Renal pelvis (tissue), 4 donors: Measurements from ENCODE around the gene ACTN1. TPM values are rescaled to one million over a fixed set of nuclear protein-coding genes. Genes with fewer than 3 reads are reported as not detected.

ENCODE experiments used
- DNase-seq: peaks from one replicate; pipeline ENCODE4 v3.0.0-alpha.2; 2013
- polyA plus RNA-seq, 3 donors: library from polyadenylated mRNA; unstranded; fragments of 120-200 nt; gene quantifications; one replicate each; pipeline ENCODE4 v1.2.1, GENCODE V29; 2013; ENCODE audit not compliant: insufficient read length in 3 of 3

Gene ACTN1
- polyA plus RNA-seq, 3 donors, result 63.0 to 77.9 (median 74.1) TPM

DNA sequence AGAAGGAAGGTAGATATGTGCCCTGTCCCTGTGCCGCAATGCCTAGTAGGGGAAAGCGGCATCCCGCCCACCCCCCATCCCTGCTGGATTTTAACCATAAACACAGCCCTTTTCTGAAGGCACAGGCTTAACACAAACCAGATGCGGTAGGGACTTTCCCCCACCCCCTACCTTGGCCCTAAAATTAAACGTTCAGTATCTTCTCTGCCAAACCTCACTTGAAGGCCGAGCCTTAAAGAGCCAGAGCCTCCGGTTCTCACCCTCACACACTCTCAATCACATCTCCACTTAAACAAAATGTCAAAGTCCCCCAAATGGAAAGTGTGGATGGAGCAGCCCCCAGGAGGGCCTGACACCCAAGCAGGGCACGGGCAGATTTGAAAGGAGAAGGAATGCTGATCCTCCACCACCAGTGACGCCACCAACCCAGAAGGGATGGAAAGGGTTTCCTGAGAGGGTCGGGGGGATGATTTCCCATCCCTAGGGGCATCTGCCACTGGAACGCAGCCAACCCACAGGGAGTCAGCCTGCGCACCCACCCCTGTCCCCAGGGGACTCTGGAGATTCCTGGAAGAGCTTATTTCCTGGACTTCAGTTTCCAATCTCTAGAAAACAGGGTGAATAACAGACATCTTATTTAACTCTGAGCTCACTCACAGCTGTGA lies 26.4 kb downstream of the ACTN1 start:
- DNase-seq, result no peak

DNA sequence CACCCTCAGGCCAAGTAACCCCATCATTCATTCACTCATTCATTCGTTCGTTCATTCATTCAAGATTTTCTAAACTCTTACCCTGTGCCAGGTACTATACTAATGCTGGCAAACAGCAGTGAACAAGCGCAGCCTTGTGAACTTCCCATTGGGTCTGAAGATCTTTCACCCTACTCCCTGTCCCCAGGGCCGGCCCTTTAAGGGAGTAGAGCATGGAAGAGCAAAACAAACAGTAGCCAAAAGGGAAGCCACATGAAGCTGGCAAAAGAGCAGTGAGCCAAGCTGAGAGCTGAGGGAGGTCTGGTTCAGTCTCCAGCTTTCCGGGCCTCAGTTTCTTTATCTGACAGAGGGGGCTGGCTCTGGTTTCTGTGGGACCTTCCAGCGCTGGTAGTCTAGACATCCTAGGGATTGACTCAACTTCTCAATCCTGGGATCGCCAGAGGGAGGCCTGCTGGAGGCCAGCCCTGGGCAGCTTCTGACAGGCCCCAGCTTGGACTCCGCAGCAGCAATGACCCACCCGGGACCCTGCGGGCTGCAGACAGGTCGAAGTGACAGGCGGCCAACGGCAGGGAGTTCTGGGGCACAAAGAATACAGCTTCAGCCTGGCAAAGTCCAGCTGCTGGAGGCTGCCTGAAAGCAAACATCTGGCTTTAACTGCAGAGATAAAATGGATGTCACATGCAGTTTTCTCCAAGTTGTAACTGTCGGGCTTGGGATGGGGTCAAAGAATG lies 27.1 kb downstream of the ACTN1 start:
- DNase-seq, result no peak

DNA sequence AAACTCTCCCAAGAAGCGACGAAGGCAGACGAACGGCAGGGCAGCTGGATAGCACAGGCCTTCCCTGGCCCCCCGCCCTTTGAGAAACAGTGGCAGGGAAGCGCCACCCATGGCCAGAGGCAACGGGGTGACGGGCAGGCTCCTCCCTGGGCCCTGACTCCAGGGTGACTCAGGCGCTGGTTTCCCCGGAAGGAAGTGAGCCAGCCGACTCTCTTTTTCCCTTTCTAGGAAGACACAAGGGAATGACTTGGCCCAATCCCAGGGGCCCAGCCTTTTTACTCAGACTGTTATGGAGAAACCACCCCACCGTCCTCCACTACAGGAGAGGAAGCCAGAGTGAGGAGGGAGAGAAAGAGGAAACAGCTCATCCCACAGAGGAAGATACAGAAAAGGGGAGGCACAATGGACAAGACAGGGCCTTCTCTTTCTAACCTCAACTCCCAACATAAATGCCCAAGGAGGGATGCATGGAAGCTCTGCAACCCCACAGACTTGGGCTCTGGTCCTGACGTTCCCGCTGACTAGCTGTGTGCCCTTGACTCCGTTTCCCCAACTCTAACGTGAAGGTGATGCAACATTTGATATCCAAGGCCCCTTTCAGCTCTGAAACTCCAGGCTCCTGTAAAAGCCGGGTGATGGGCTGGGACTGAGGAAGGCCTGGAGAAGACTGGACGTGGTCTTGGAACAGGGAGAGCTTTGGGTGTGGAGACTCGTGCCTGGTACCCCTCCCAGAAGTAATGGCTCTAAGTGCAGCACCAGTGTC lies 27.9 kb downstream of the ACTN1 start:
- DNase-seq, result no peak

DNA sequence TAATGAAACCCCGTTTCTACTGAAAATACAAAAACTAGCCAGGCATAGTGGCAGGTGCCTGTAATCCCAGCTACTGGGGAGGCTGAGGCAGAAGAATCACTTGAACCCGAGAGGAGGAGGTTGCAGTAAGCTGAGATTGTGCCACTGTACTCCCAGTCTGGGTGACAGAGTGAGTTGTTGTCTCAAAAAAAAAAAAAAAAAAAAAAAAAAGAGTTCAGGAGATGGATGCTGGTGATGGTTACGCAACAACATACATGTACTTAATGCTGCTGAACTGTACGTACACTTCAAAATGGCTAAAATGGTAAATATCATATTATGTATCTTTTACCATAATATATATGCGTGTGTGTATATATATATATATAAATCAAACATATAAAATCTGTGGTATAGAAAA lies 29.0 kb downstream of the ACTN1 start:
- DNase-seq, result no peak

DNA sequence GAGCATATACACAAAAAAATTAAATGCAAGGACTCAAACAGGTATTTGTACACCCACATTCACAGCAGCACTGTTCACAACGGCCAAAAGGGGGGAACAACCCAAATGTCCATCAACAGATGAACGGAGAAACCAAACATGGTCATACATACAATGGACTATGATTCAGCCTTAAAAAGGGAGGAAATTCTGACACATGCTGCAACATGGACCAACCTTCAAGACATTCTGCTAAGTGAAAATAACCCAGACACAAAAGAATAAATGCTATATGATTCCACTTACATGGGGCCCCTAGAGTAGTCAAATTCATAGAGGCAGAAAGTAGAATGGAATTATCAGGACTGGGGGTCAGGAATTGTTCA lies 29.5 kb downstream of the ACTN1 start:
- no peak for DNase-seq

DNA sequence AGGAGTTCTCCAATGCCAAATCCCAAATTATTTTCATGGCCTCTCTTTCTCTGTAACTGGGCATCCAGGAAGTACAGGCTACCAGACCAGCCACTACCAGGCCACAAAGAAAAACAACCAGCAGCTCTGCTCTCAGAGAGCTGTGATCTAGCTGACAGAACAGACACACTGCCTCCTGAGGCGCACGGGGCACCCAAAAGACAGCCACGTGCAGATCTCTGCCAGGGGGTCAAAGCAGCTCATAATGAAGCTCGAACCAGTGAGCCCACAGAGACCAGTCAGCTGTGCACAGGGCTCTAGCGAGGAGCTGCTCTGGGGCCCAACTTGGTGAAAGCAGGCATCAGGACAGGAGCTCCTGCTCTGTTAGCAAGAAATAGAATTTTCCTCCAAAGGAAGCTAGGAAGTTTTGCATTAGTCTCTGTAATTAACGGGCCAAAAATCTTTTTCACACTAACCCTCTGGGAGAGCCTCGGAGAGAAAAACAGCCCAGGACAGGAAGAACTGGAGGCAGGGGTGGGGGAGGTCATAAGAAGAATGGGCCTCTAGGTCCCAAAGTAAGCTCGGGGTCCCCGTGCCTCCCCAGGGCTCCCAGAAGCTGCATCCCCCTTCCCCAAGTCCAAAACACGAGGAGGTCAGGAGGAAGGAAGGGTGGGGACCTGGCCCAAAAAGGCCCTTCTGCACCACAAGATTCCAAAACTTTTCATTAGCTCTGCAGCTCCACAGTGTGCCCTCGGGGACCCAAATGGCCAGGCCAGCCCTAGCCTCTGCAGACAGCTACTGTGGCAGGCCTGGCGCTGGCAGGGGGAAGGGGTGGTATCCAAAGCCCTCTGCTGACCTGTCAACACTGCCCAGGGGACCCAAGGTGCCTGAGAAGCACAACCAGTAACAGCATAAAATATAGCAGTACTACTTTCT lies 30.2 kb downstream of the ACTN1 start:
- DNase-seq, result no peak

DNA sequence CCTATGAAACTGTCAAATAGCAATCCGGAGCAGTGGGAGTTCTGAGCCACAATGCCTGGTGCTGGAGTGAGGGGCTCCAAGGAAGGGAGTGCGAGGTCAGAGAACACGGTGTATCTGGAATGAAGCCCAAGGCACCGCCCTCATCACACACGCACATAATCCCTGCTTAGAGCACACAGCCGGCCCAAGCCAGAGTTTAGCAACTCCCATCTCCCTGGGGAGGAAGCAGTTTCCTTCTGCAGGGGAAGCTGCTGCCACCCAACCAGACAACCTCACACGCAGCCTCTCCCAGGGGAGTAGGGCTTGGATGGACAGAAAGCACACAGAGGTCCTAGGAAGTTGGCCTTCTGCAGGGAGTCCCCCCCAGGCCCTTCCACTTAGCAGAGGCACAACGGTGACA lies 31.3 kb downstream of the ACTN1 start:
- no peak for DNase-seq

DNA sequence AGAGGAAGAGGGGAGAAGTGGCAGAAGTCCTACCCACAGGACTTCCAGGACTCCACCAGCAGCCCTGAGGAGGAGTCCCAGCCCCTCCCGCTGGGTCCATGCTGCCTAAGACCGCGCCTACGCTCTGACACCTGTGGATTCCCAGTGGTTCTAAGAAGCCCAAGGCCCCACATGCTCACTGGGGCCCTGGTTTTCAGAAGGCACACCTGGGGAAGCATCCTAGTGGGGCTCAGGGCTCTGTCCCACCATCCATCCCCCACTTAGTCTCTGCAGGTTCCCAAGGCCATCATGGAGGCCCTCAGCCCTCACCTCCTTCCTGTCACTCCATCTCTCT lies 32.6 kb downstream of the ACTN1 start:
- DNase-seq, result no peak

DNA sequence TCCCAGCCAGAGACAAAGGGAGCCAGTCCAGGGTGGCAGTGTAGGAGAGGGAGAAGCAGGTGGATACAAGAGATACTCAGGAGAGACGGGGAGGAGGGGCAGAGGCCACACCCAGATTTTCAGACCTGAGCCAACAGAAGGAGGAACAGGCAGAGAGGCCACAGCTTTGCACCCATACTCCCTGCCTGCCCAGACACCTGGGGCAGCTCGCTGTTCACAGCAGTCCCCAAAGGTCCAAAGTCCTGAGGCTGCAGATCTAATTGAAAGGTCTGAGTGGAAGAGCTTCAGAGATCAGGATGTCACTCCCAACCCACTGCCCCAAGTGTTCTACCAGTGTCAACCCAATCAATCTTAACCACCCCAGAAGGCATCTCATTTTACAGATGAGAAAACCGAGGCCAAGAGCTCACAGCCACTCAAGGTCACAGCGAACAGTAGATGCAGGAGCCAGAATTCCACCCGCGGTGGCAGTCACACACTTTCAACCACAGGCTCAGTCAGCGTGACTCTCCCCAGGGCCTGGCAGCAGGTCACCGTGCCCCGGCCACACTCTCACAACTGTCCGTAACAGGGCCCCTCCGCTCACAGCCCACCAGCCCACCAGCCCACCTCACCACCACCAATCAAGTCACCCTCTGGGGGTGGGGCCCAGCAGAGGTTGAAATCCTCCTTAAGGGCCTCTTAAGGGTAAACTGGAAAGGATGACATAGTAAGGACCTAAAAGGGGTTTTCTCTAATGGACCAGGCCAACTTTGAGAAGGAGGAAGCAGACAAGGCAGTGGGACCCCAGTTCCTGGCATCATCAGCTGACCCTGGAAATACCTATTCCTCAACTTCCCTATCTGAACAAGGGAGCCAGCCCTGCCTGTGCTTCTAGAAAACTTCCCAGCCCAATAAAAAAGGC lies 33.3 kb downstream of the ACTN1 start:
- DNase-seq, result no peak

DNA sequence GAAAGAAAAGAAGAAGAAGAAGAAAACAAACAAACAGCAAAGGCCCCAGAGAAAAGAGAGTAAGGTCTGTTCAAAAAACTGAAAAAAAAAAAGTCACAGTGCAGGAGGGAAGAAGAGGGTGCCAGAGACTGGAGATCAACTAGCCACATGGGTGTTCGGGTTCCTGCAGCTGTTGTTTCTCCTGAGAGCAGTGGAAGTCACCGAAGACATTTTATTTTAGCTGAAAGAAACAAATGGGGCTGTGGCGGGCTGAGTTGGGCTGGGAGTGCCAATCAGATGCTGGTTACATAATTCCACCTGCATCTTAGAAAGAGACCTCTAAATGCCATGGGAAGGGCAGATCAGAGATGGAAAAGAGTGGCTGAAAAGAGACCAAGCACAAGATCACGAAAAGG lies 33.9 kb downstream of the ACTN1 start:
- DNase-seq, result no peak

DNA sequence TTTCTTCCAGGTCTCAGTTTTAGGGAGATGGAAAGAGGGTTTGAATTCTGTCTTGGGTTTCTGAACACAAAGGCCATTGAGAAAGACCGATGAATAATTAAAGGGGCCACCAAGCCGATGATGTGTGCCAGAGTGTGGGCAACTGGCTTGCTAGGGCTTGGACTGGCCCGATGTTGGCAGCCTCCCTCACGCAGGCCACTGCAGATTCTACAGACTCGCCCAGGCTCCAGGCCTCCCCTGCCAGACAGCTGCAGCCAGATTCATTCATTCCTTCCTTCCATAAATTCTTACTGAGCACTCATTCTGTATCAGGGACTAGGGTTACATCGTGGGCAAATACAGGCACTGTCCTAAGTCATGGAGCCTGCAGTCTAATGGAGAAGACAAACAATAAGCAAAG lies 34.9 kb downstream of the ACTN1 start:
- no peak for DNase-seq

DNA sequence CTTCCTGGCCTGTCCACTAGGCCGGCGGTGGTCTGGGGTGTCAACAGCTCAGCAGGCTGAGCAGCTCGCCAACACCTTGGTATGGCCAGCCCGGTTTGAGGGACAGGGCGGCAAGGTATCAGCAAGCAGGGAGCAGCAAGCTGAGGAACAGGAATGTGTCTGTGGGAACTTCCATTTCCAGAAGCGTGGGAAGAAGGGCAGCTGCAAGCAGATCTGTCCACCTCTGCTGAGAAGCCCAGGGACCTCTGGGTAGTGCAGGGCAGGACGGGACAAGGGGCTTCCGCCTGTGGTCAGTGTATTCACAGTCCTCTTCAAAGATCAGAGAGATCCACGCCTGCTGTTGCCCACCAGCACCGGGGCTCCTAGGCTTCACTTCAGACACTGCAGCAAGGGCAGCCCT lies 36.0 kb downstream of the ACTN1 start:
- DNase-seq, result no peak

DNA sequence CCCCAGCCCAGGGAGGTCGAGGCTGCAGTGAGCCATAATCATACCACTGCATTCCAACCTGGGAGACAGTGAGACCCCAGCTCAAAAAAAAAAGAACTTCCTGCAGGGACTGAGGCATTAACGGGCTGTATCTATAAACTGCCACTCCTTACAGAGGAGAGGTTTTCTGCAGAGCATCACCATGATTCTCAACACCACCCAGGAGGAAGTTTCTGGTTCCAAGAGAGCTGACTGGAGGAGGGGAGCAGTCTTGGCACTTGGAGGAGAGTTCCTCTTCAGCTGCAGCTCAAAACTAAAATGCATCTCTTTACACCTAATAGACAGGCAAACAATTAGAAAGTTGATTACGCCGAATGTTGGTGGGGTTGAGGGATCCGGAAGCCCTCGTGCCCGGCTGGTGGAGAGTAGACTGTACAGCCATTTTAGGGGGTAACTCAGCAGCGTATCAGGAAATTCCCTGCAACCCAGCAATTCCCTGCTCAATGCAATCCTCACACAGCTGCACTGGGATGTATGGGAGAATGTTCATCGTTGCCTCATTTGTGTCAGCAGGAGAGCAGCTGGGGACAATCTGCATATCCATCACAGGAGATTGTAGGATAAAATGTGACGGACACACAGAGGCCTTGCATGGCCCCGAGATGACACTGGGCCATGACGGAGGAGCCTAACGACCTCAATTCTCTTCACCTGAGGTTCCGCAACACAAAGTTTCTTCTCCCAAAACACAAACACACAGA lies 36.6 kb downstream of the ACTN1 start:
- no peak for DNase-seq

DNA sequence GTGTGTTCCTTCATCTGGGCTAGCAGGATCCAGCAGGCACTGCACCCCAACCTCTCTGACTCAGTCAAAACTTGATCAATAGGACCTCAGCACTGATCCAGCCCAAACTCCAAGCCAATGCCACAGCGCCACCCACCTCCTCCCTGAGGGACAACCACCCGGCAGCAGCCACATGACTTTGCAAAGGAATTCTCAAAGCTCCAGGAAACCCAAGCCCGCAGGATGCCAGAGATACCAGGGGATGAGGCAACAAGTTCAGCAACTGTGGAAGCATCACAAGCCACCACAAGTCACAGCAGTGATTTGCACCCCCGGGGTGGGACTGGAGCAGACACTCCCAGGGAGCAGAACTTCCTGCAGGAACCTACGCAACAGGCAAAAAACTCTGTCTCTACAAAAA lies 37.3 kb downstream of the ACTN1 start:
- no peak for DNase-seq

DNA sequence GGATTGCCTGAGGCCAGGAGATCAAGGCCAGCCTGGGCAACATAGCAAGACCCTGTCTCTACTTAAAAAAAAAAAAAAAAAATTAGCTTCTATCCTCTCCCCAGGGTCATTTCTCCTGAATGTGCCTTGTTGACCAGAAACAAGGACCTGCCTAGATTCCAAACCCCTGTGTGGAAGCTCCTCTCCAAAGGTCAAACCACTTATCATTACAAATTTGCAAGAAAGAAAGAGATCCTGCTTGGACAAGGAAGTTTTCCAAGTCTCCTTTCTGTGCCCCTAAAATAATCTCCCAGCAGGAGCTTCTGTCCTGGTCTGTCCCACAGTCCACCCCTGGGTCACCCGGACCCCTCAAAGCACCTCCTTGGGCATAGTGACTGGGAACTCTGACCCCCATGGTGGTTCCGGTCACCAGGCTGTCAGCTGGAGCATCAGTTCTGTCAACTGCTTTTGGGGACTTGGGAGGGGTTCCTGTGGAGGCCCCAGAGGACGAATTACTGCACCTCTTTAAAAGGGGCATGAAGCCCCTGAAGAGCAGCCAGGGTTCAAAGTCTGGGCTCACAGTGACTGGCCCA lies 38.4 kb downstream of the ACTN1 start:
- no peak for DNase-seq

DNA sequence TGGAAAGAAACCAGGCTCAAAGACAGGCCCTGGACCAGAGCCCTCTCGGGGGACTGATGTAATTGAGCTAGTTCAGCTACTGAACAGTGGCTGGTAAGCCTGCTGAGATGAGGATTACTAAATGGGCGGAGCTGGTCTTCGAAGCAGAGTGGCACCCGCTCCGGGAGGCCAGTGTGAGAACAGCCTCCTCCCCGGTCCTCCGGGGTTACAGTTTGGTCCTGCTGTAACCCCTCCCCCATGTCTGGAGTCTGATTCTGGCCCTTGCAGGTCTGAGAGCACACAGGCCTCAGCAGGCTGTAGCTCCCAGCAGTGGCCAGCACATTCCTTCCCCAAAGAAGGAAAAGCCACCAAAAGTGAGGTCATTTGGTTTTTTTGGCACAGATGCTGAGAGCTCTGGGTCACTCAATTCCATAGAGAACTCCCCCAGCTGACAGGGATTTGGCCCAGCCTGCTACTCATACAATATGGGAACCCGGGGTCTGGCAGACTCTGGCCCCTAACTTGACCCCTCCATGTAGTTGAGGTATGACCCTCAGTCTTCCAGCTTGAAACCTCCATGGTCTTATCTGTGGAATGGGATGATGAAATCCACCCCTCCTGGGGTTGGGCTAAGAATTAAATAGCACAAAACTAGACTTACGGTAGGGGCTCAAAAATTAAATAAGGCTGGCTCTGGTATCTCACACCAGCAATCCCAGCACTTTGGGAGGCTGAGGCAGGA lies 39.0 kb downstream of the ACTN1 start:
- peak; percentile 82 for DNase-seq

DNA sequence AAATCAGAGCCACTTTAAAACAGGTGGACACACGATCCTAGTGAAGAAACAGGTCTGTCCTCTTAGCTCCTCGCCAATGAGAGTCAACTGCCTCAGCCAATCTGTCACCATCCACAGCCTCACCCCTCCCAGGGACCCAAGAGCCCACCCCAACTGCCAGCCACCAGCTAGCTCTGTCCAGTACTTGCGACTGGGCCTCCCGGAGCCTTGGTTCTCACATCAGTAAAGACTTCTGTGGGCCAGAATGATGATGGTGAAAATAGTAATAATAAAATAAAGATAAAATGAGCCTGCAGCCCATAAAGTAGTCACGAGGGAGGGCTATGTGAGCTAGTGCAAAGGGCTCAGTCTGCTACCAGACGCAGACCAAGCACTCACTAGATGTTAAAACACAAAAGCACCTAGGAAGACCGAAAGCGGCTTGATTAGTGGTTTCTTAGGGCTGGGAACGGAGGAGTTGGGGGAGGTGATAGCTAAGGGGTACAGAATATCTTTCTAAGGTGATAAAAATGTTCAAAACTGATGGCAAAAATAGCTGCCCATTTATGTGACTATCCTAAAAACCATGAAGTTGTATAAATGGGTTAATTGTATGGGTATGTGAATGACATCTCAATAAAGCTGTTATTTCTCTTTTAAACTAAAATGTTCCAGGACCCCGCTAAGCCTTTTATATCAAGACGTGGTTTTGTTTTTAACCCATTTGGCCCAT lies 39.8 kb downstream of the ACTN1 start:
- DNase-seq, result no peak

DNA sequence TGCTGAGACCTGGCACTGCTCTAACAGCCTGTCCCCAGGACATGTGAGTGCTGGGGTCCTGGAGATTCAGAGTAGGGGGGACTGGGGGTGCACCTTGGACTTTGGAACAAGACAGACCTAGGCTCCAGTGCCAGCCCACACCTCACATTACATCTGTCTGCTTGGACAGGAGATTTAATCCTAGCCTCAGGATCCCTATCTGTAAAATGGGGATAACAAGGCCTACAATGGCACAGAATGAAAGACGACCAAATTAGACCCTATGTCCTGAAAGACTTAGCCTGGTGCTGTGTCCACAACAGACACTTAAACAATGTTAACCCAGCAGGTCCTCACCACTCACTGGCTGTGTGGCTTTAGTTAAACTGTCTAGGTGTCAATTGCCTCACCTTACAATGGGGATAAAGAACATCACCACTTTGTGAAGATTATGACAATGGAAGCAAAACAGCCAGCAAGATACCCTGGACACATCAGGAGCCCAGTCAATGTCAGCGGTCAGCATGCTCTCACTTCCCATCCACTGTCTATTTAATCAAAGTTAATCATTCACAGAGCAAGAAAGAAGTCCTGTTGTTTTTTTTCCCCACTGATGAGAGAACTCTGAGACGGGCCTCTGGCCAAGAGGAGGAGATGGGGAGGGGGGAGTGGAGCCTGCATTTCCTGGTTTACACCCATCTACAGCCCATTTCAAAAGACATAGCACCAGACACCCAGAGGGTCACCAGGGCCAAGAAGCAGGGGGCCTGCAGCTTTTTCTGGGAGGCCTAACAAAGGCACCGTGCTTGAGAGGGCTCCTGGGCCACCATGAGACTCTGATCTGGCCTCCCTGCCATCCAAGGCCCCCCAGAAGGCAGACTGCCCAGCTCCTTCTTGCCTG lies 40.6 kb downstream of the ACTN1 start:
- no peak for DNase-seq
